ENCODE measurements around the gene TTC39B. TPM values are rescaled to one million over a fixed set of nuclear protein-coding genes. Genes with fewer than 3 reads are reported as not detected.

TTC39B gene
- polyA plus RNA-seq, 1 experiment, result 11.4 TPM

DNA sequence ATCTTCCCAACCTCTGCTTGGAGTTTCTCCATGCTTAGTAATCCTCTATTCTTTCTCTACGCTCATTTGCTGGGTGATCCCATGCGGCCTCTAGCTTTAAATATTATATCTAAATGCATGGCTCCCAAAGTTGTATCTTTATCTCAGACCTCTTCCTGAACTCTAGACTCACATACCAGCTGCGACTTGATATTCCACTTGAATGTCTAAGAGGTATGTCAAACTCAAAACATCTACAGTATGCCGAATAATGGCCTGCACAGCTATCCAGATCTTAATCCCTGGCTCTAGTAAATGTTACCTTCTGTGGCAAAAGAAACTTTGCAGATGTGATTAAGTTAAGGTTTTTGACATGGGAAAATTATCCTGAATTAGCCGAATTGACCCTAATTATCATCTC is 179.2 kb downstream of the TTC39B start:
- ChIA-PET CTCF (no interaction called here), POLR2A (no interaction called here)

DNA sequence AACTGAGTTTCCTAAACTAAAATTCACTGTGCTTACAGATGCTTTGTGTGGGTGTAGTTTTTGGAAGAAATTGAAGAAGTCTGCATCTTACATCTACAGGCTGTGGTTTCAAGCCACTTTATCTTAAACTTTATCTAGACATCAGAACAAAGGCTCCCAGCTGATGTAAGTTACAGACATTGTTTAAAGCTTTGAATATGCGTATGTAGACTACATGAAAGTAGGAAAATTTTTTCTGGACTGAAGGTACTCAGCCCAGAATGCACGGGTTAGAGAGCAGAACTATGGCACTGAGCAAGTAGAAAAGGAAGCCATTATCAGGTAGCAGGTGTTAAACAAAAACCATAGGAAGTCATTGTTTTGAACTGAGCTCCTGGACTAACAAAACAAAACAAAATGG is 185.4 kb downstream of the TTC39B start:
- POLR2A ChIA-PET, result no interaction called here
- Histone ChIP-seq H3K27me3 (ENCODE audit: control insufficient read depth, insufficient read depth, low read length) (no peaks in the 10 kb centered on the region), H3K9me3 (ENCODE audit: control insufficient read depth, insufficient read depth, low read length) (no peaks in the 10 kb centered on the region), H3K4me3 (ENCODE audit: low read depth, low read length) (no peak overlapping the region), H3K27ac (ENCODE audit: low read depth, low read length) (no peak overlapping the region)
- no peak for DNase-seq (ENCODE audit: low read depth, low spot score)
- CTCF ChIA-PET, result interaction anchor here (0.5 to 1.4 kb wide), 2 partner anchors 13 to 501 kb away, joined by 3 to 9 read pairs; no protein-coding TSS in a partner anchor
- TF ChIP-seq, protein P1, sequence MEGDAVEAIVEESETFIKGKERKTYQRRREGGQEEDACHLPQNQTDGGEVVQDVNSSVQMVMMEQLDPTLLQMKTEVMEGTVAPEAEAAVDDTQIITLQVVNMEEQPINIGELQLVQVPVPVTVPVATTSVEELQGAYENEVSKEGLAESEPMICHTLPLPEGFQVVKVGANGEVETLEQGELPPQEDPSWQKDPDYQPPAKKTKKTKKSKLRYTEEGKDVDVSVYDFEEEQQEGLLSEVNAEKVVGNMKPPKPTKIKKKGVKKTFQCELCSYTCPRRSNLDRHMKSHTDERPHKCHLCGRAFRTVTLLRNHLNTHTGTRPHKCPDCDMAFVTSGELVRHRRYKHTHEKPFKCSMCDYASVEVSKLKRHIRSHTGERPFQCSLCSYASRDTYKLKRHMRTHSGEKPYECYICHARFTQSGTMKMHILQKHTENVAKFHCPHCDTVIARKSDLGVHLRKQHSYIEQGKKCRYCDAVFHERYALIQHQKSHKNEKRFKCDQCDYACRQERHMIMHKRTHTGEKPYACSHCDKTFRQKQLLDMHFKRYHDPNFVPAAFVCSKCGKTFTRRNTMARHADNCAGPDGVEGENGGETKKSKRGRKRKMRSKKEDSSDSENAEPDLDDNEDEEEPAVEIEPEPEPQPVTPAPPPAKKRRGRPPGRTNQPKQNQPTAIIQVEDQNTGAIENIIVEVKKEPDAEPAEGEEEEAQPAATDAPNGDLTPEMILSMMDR (IDR thresholded peaks at IDR 0.05; ENCODE audit: low read depth, low read length), result no peak

More for the DNA sequence above, 179.2 kb downstream of the TTC39B start:
- Histone ChIP-seq H3K27me3 (ENCODE audit: control insufficient read depth, insufficient read depth, low read length) (peaks cover 2% of the 10 kb centered on the region), H3K27ac (ENCODE audit: low read depth, low read length) (no peak overlapping the region), H3K9me3 (ENCODE audit: control insufficient read depth, insufficient read depth, low read length) (no peaks in the 10 kb centered on the region), H3K4me3 (ENCODE audit: low read depth, low read length) (no peak overlapping the region)
- no peak for DNase-seq (ENCODE audit: low read depth, low spot score)
- TF ChIP-seq, protein P1 (IDR thresholded peaks at IDR 0.05; ENCODE audit: low read depth, low read length), result no peak

- H3K27me3 ChIP-seq (ENCODE audit: control insufficient read depth, insufficient read depth, low read length), result no peaks in the 10 kb centered on the region
- H3K4me3 ChIP-seq (ENCODE audit: low read depth, low read length), result no peak overlapping the region
- no peak overlapping the region for H3K27ac ChIP-seq (ENCODE audit: low read depth, low read length)
- TF ChIP-seq, protein P1 (IDR thresholded peaks at IDR 0.05; ENCODE audit: low read depth, low read length), result no peak
- H3K9me3 ChIP-seq (ENCODE audit: control insufficient read depth, insufficient read depth, low read length), result no peaks in the 10 kb centered on the region
- POLR2A ChIA-PET, result no interaction called here
- CTCF ChIA-PET, result interaction anchor here (0.8 to 1.9 kb wide), 3 partner anchors 11 to 19 kb away, joined by 4 to 6 read pairs (median 4); no protein-coding TSS in a partner anchor
- no peak for DNase-seq (ENCODE audit: low read depth, low spot score)
Measured at GRCh38 chr9:15116130-15116580, 190.9 kb downstream of the TTC39B start.

DNA sequence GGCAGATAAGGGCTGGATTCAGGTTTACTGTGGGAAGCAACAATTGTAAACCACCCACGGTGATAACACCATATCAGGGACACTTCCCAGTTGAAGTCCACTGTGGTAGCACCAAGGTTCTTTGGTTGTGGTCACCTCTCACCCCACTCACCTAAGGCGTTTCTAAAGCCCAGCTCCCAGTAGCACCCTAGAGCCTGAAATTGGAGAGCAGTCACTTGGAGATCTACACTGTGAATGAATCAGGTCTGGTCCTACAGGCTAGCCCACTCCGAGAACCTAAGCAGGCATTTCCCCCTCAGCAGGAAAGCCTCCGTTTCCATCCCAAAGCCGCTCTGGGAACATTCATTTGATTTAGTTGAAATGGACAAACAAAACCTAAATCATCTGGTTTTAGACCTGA is 191.3 kb downstream of the TTC39B start:
- TF ChIP-seq, protein P1 (IDR thresholded peaks at IDR 0.05; ENCODE audit: low read depth, low read length), result no peak
- Histone ChIP-seq H3K27me3 (ENCODE audit: control insufficient read depth, insufficient read depth, low read length) (no peaks in the 10 kb centered on the region), H3K9me3 (ENCODE audit: control insufficient read depth, insufficient read depth, low read length) (no peaks in the 10 kb centered on the region), H3K4me3 (ENCODE audit: low read depth, low read length) (no peak overlapping the region), H3K27ac (ENCODE audit: low read depth, low read length) (no peak overlapping the region)
- CTCF ChIA-PET, result interaction anchor here (0.8 to 1.9 kb wide), 3 partner anchors 10 to 19 kb away, joined by 4 to 6 read pairs (median 4); no protein-coding TSS in a partner anchor
- DNase-seq (ENCODE audit: low read depth, low spot score), result no peak
- POLR2A ChIA-PET, result no interaction called here

- TF ChIP-seq, protein P1 (IDR thresholded peaks at IDR 0.05; ENCODE audit: low read depth, low read length), result no peak
Measured at GRCh38 chr9:15115041-15115440, 192.0 kb downstream of the TTC39B start.

More at GRCh38 chr9:15115041-15115440, 192.0 kb downstream of the TTC39B start:
- no peak overlapping the region for H3K4me3 ChIP-seq (ENCODE audit: low read depth, low read length)
- no peak overlapping the region for H3K27ac ChIP-seq (ENCODE audit: low read depth, low read length)
- DNase-seq (ENCODE audit: low read depth, low spot score), result no peak
- H3K27me3 ChIP-seq (ENCODE audit: control insufficient read depth, insufficient read depth, low read length), result peaks cover 2% of the 10 kb centered on the region
- ChIA-PET CTCF (interaction anchor here (0.9 kb wide), 1 partner anchor 20 kb away, joined by 6 read pairs; no protein-coding TSS in a partner anchor), POLR2A (no interaction called here)
- no peaks in the 10 kb centered on the region for H3K9me3 ChIP-seq (ENCODE audit: control insufficient read depth, insufficient read depth, low read length)

Small RNAs within 50 kb of the gene (small RNA-seq; reads per million reads assigned to genes)
- not detected for gene RNU6-559P (ENCODE audit: insufficient read length, low read depth)

Other genes starting within 250 kb of the TTC39B start
- gene SNAPC3, start 115.7 kb upstream of the TTC39B start, polyA plus RNA-seq (2011; rRNA removed), result 31.8 and 45.3 TPM in 2 replicates
- gene PSIP1, start 203.8 kb upstream of the TTC39B start, polyA plus RNA-seq (2011; rRNA removed), result 32.7 and 57.3 TPM in 2 replicates
- gene CCDC171, start 245.8 kb upstream of the TTC39B start, polyA plus RNA-seq (2011; rRNA removed), result 0.72 and 0.81 TPM in 2 replicates